HG02588 (cell line): Measurements from ENCODE around the gene BDKRB2.
"Not testable (repeated sequence)": the region's sequence is repeated elsewhere in the genome, so short reads cannot be mapped to it uniquely, and the experiment has no call there.

Experiments used
- ATAC-seq: cut with Tn5 transposase; IDR thresholded peaks from one replicate; pipeline ENCODE4 v1.9.1; 2021; ENCODE audit warnings: mild to moderate bottlenecking, moderate library complexity; ENCODE audit not compliant: unreplicated experiment

BDKRB2 gene

DNA sequence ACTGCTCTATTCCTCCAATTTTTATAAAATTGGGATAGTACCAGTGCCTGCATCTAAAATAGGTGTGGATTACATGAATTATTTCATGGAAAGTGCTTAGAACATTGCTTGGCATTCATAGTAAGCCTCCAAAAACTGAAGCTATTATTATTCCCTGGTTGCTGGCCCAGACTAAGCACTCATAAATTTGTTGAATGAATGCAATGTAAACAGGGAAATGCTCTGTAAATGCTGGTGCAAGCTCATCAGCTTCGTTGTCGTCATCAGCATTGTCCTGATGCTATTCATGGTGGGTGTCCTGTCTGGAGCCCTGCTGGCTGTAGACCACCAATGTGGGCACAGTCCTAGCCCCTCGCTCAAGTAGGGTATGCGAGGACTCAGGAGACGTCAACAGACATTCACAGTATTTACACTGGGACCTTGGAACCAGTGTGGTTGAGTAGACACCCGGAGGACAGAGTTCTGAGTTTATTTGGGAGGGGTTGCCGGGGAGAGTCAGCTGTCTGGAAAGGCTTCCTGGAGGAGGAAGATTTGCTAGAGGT lies 16.5 kb downstream of the BDKRB2 start:
- no peak for ATAC-seq

DNA sequence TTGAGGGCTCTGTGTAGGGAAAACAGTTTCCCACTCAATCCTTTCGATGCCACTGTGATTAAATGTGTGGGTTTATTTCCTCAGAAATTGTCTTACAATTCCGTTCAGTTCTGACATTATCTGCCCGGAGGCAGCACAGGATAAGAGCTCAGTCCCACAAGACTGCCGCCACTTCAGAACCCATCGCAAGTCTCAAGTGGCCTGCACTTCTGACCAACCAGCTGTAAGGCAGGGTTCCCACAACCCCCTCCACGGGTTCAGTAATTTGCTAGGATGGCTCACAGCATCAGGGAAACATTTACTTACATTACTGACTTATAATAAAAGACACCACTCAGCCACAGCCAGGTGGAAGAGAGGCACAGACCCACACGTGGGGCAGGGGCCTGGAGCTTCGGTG lies 17.2 kb downstream of the BDKRB2 start:
- no peak for ATAC-seq

DNA sequence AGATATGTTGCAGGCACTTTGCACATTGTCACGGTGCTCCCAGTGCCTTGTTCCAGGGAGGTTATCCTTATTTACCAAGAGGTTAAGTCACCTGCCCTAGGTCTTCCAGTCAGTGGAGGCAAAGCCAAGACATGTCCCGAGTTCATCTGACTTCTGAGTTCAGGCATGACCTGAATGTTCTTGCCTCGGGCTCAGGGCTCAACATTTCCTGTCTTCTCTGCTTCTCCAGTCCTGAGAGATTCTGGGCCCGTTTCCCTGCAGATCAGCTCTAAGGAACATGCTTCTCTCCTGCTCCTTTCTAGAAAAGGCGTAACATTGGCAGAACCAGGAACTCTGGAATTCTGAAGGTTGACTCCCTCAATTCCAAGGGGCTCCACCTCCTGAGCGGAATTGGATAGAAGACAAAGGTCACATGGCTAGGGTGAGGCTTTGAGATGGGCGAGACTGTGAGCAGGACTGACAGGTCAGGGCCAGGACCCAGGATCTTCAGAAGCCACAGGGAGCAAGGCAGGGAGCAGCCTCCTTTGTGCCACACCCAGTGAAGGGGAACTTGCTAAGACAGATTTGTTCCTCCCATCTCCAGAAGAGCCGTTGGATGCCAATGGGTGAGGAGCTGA lies 19.9 kb downstream of the BDKRB2 start:
- ATAC-seq: no peak

GRCh38 chr14:96225213-96225612 lies 20.6 kb downstream of the BDKRB2 start:
- no peak for ATAC-seq

DNA sequence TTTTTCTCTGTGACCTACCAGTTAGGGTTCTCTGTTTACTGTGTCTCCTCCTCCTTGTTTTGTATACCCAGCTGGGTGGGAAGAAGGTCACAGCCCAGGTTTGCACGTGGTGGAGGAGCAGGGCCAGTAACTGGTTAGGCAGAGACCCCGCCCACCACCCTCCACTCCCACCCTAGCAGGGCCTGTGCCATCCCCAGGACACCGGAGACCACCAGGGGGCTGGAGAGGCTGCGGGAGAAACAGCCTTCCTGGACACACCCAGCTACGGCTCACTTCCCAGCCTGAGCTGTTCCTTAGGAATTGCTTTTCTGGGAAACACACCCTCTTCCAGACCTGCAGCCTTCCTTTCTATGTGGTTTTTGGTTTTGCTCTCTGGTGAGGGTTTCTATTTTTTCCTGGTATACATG lies 21.1 kb downstream of the BDKRB2 start:
- ATAC-seq: no peak

- ATAC-seq: no peak
Measured at GRCh38 chr14:96227428-96227827, 22.8 kb downstream of the BDKRB2 start.

- ATAC-seq: no peak
Measured at GRCh38 chr14:96229315-96229714, 24.7 kb downstream of the BDKRB2 start.

DNA sequence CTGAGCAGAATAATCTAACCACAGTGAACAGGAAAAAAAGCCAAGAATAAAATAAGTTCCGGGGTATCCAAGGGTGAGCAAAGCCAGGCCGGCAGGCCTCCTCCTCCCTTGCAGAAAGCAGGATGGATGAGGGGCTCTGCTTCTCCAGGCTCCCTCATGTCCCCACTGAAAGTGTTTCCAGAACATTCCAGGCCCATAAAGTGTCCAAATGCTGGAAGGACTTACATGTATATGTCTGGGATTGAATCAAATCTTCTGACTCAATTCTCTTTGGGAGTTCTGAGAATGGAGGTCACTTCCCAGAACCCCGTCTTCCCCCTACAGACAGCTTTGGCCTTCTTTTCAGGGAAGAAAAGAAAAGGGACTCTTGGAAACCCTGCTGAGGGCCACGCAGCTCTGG lies 26.4 kb downstream of the BDKRB2 start:
- no peak for ATAC-seq

GRCh38 chr14:96231526-96232130 lies 27.0 kb downstream of the BDKRB2 start:
- no peak for ATAC-seq

DNA sequence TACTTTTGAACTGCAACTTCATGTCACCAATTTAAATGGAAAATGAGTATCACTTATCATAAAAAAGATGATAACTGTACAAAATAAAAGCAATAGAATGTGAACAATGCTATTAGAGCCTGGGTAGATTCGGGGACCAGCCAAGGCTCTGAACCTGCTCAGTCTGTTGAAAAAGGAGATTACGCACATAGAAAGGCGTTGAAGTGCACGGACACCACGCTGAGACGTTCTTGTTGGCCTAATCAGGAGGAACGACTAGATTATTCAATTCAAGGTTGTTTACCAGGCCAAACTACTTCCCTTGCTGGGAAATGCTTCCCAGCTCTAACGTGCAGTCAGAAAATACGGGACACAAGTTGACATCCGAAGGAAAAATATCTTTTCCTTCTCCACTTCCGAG lies 27.9 kb downstream of the BDKRB2 start:
- ATAC-seq: no peak

GRCh38 chr14:96233661-96234060 lies 29.0 kb downstream of the BDKRB2 start:
- ATAC-seq: no peak

GRCh38 chr14:96235426-96235825 lies 30.8 kb downstream of the BDKRB2 start:
- no peak for ATAC-seq

- ATAC-seq: no peak
Measured at GRCh38 chr14:96237641-96238040, 33.0 kb downstream of the BDKRB2 start.

GRCh38 chr14:96238676-96239265 lies 34.1 kb downstream of the BDKRB2 start:
- ATAC-seq: no peak

DNA sequence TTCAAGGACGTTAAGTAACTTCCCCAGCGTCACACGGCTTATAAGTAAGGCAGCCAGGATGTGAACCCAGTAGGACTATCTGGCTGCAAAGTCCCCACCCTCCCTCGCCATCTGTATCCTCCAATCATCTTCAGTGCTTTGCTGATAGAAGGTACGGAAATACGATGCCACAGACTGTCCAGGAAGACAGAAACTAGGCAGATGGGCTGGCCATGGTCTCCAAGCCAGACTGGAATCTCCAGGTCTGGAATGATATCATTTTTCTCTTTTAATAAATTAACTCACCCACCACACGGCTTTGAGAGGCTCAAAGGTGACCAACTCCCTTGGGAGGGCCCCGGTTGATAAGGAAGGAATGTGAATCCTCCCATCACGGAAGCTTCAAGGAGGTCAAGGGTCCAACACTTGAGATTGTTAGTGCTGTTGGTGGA lies 35.1 kb downstream of the BDKRB2 start:
- no peak for ATAC-seq

DNA sequence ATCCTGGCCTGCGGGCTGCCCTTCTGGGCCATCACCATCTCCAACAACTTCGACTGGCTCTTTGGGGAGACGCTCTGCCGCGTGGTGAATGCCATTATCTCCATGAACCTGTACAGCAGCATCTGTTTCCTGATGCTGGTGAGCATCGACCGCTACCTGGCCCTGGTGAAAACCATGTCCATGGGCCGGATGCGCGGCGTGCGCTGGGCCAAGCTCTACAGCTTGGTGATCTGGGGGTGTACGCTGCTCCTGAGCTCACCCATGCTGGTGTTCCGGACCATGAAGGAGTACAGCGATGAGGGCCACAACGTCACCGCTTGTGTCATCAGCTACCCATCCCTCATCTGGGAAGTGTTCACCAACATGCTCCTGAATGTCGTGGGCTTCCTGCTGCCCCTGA lies 36.0 kb downstream of the BDKRB2 start:
- no peak for ATAC-seq

GRCh38 chr14:96242126-96242525 lies 37.5 kb downstream of the BDKRB2 start:
- ATAC-seq: no peak

GRCh38 chr14:96243785-96244184 lies 39.1 kb downstream of the BDKRB2 start:
- no peak for ATAC-seq

- ATAC-seq: not testable (repeated sequence)
Measured at GRCh38 chr14:96245074-96245473, 40.4 kb downstream of the BDKRB2 start.

- ATAC-seq: no peak
Measured at GRCh38 chr14:96245710-96246538, 41.3 kb downstream of the BDKRB2 start.

- no peak for ATAC-seq
Measured at GRCh38 chr14:96246539-96246847, 41.9 kb downstream of the BDKRB2 start.

GRCh38 chr14:96247031-96247430 lies 42.4 kb downstream of the BDKRB2 start:
- no peak for ATAC-seq
